ENCODE measurements around the gene TBC1D22A. TPM values are rescaled to one million over a fixed set of nuclear protein-coding genes. Genes with fewer than 3 reads are reported as not detected.

TBC1D22A gene
- total RNA-seq, 1 donor from 2014 or later, result 41.0 TPM

- H3K4me3 Mint-ChIP-seq, result no peak overlapping the region
- DNase-seq, result no peak
- H3K36me3 Mint-ChIP-seq (ENCODE audit: low read depth), result peaks cover 30% of the 10 kb centered on the region
- H3K27me3 Mint-ChIP-seq, result no peaks in the 10 kb centered on the region
- H3K4me1 Mint-ChIP-seq, result peaks cover 29% of the 10 kb centered on the region
- no peaks in the 10 kb centered on the region for H3K9me3 Mint-ChIP-seq
- peak overlapping the region; percentile 48 for H3K27ac Mint-ChIP-seq
- intact Hi-C loops (cut with micrococcal nuclease), result no loop called here
These were observed 31.0 kb downstream of the TBC1D22A start for GRCh38 chr22:46793497-46793896.

- Mint-ChIP-seq H3K36me3 (ENCODE audit: low read depth) (peaks cover 34% of the 10 kb centered on the region), H3K27me3 (no peaks in the 10 kb centered on the region), H3K27ac (no peak overlapping the region), H3K9me3 (no peaks in the 10 kb centered on the region), H3K4me3 (no peak overlapping the region), H3K4me1 (peaks cover 30% of the 10 kb centered on the region)
- intact Hi-C loops (cut with micrococcal nuclease), result no loop called here
- DNase-seq, result peak; percentile 50
These were observed 31.6 kb downstream of the TBC1D22A start for GRCh38 chr22:46794067-46794466.

- H3K36me3 Mint-ChIP-seq (ENCODE audit: low read depth), result peaks cover 38% of the 10 kb centered on the region
- no peak overlapping the region for H3K27ac Mint-ChIP-seq
- no peaks in the 10 kb centered on the region for H3K27me3 Mint-ChIP-seq
- no peak overlapping the region for H3K4me3 Mint-ChIP-seq
- peaks cover 28% of the 10 kb centered on the region for H3K4me1 Mint-ChIP-seq
- no peaks in the 10 kb centered on the region for H3K9me3 Mint-ChIP-seq
- intact Hi-C loops (cut with micrococcal nuclease), result no loop called here
- DNase-seq, result peak; percentile 51
These were observed 32.0 kb downstream of the TBC1D22A start for GRCh38 chr22:46794491-46794890.

- peak; percentile 52 for DNase-seq
- Mint-ChIP-seq H3K27me3 (no peaks in the 10 kb centered on the region), H3K4me3 (no peak overlapping the region), H3K27ac (no peak overlapping the region), H3K4me1 (peaks cover 25% of the 10 kb centered on the region), H3K36me3 (ENCODE audit: low read depth) (peaks cover 45% of the 10 kb centered on the region), H3K9me3 (no peaks in the 10 kb centered on the region)
- intact Hi-C loops (cut with micrococcal nuclease), result no loop called here
These were observed 32.7 kb downstream of the TBC1D22A start for GRCh38 chr22:46795140-46795539.

DNA sequence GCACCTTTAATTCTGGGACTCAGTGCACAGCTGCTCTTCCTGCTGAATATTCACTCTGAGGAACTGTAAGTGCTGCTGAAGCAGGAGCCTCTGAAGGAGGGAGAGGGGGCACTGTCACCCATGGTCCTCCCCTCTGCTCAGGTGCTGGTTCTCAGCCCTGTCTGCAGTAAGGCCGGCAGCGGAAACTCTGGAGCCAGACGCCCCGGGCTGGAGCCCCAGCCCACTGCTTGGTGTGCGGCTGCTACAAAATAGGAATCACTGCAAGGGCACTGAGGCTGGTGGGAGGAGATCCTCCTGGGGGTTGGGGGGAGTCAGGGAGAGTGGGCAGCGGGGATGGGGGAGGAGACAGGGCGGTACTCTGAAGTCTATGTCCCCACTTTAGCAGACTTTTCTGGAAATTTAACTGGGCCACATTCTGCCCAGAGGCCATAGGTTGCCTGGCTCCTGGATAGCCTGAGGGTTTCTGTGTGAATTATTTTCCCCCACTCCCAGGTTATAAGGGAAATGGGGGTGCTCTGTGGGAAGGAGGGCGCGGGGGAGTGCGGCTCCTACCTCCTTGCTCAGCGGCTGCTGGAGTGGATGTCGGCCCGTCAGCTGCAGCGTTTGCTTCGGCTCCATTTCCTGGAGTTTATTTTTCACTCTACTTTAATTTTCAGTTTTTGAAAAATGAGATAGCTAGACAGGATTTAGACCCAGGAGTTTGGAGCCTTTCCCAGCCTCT is 33.6 kb downstream of the TBC1D22A start:
- peak overlapping the region; percentile 11 for H3K27ac Mint-ChIP-seq
- H3K27me3 Mint-ChIP-seq, result no peaks in the 10 kb centered on the region
- no peak overlapping the region for H3K4me3 Mint-ChIP-seq
- intact Hi-C loops (cut with micrococcal nuclease), result no loop called here
- DNase-seq, result peak; percentile 47
- H3K9me3 Mint-ChIP-seq, result no peaks in the 10 kb centered on the region
- peaks cover 18% of the 10 kb centered on the region for H3K4me1 Mint-ChIP-seq
- H3K36me3 Mint-ChIP-seq (ENCODE audit: low read depth), result peaks cover 46% of the 10 kb centered on the region

DNA sequence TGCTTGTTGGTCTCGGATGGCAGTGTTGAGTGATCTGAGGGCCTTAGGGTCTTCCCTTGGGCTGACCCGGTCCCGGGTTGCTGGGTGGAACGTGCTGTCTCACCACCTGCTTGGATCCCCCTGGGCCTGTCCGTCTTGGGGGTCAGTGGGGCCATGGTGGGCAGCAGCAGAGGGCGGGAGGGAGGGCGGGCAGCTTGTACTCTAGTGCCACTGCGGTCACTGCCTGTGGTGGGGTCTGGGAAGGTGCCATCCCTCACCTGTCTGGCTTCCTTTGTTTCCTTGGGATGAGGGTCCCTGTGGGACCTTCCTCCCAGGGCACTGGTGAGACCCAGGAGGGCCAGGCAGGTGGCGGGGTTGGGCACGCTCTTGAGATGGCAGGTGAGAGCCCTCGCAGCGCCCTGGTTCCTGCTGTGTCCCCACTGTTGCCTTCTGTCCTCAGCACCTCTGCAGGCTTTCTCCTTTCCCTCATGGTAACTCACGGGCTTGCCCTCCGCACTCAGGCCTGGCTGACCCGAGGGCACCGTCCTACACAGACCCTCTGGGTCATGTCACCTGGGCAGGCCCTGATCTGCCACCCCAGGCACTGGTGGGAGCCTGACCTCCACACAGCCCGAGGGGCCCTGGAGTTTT is 34.2 kb downstream of the TBC1D22A start:
- intact Hi-C loops (cut with micrococcal nuclease), result no loop called here
- no peak overlapping the region for H3K27ac Mint-ChIP-seq
- peak; percentile 52 for DNase-seq
- H3K4me3 Mint-ChIP-seq, result no peak overlapping the region
- H3K9me3 Mint-ChIP-seq, result no peaks in the 10 kb centered on the region
- H3K4me1 Mint-ChIP-seq, result peaks cover 12% of the 10 kb centered on the region
- H3K36me3 Mint-ChIP-seq (ENCODE audit: low read depth), result peaks cover 44% of the 10 kb centered on the region
- no peaks in the 10 kb centered on the region for H3K27me3 Mint-ChIP-seq

DNA sequence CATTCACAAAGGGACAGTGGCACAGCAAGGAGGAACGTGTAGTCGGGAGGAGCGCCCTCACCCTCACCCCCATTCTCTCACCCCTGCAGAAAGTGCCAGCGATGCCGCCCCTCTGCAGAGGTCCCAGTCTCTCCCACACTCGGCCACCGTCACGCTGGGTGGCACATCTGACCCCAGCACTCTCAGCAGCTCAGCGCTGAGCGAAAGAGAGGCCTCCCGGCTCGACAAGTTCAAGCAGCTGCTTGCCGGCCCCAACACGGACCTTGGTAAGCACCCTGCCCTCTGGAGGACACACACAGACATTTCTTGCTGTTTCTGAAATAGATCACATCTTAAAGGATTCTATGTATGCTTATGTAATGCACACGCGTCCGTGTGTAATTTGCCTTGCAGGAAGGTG is 34.9 kb downstream of the TBC1D22A start:
- intact Hi-C loops (cut with micrococcal nuclease), result no loop called here
- peak; percentile 60 for DNase-seq
- no peaks in the 10 kb centered on the region for H3K9me3 Mint-ChIP-seq
- no peak overlapping the region for H3K4me3 Mint-ChIP-seq
- peaks cover 49% of the 10 kb centered on the region for H3K36me3 Mint-ChIP-seq (ENCODE audit: low read depth)
- no peaks in the 10 kb centered on the region for H3K27me3 Mint-ChIP-seq
- H3K27ac Mint-ChIP-seq, result no peak overlapping the region
- peaks cover 15% of the 10 kb centered on the region for H3K4me1 Mint-ChIP-seq

DNA sequence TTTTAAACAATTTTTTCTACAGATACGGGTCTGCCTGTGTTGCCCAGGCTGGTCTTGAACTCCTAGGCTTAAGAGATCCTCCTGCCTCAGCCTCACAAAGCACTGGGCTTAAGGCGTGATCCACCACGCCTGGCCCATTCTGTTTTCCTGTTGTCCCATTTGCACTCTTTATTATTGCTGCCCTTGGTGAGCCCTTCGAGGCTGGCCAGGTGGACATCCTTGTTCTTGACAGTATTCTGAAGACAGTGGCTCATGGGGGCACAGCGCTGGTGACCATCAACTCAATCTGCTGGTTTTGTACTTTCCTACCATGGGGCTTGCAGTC is 35.6 kb downstream of the TBC1D22A start:
- Mint-ChIP-seq H3K27ac (no peak overlapping the region), H3K36me3 (ENCODE audit: low read depth) (peaks cover 46% of the 10 kb centered on the region), H3K9me3 (no peaks in the 10 kb centered on the region), H3K27me3 (no peaks in the 10 kb centered on the region), H3K4me1 (peaks cover 14% of the 10 kb centered on the region), H3K4me3 (no peak overlapping the region)
- DNase-seq, result no peak
- intact Hi-C loops (cut with micrococcal nuclease), result no loop called here

GRCh38 chr22:46798366-46799350 is 36.2 kb downstream of the TBC1D22A start:
- Mint-ChIP-seq H3K36me3 (ENCODE audit: low read depth) (peaks cover 47% of the 10 kb centered on the region), H3K27ac (peak overlapping the region; percentile 90)

DNA sequence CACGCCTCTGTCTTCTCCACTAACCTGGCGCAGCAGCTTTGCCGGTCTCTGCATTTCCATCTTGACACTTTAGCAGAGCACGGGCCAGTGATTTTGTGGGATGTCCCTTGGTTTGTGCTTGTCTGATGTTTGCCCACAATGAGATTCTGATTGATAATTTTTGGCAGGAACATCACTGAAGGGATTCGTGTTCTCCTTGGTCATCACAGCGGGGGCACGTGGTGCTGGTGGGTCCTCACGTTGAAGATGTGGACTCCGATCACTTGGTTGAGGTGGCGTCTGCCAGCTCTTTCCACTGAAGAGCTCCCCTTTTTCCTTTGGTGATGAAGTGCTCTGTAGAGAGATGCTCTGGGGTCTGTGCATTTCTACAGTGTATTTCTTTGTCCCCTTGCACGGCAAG is 37.2 kb downstream of the TBC1D22A start:
- Mint-ChIP-seq H3K4me3 (no peak overlapping the region), H3K9me3 (no peaks in the 10 kb centered on the region), H3K4me1 (peaks cover 20% of the 10 kb centered on the region), H3K27me3 (no peaks in the 10 kb centered on the region), H3K27ac (no peak overlapping the region), H3K36me3 (ENCODE audit: low read depth) (peaks cover 43% of the 10 kb centered on the region)
- intact Hi-C loops (cut with micrococcal nuclease), result no loop called here
- DNase-seq, result peak; percentile 45

More at GRCh38 chr22:46798366-46799350, 36.2 kb downstream of the TBC1D22A start:
- DNase-seq, result peak; percentile 93
- Mint-ChIP-seq H3K4me3 (no peak overlapping the region), H3K9me3 (no peaks in the 10 kb centered on the region), H3K27me3 (no peaks in the 10 kb centered on the region), H3K4me1 (peaks cover 17% of the 10 kb centered on the region)
- intact Hi-C loops (cut with micrococcal nuclease), result no loop called here

DNA sequence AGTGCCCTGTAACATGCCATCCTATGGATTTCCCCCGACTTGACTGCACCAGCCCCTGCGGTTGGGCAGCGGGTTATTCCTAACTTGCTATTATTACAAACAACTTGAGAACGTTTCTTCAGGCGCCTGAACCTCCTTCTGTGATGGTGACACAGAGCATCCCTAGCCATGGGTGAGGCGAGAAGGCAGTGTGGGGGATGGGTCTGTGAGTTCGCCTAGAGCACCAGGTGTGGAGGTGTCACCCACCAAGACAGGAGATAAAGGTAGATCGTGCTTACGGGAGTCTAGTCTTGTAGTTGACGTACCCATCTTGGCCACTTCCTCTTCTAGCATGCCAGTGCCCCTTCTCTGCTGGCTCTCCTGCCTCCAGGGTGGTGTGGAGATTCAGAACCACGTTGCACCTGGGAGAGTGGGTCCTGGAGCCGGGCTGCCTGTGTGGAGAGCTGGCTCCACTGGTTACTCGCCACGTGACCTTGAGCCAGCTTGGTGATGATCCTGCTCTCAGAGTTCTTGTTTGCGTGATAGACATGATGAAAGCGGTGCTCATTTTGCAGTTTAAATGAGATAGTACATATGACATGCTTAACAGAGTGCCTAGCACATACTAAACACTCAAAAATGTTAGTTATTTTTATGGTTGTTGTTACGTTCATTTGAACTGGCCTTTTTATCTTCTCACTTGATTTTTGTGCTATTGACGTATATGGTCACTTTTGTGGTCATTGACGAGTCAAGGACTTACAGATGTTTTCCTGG is 37.8 kb downstream of the TBC1D22A start:
- Mint-ChIP-seq H3K4me1 (peaks cover 20% of the 10 kb centered on the region), H3K27ac (peak overlapping the region; percentile 2), H3K9me3 (no peaks in the 10 kb centered on the region), H3K36me3 (ENCODE audit: low read depth) (peaks cover 48% of the 10 kb centered on the region), H3K4me3 (no peak overlapping the region), H3K27me3 (no peaks in the 10 kb centered on the region)
- intact Hi-C loops (cut with micrococcal nuclease), result no loop called here
- DNase-seq, result peak; percentile 50

- H3K4me3 Mint-ChIP-seq, result no peak overlapping the region
- H3K27ac Mint-ChIP-seq, result no peak overlapping the region
- DNase-seq, result peak; percentile 49
- no peaks in the 10 kb centered on the region for H3K9me3 Mint-ChIP-seq
- H3K36me3 Mint-ChIP-seq (ENCODE audit: low read depth), result peaks cover 52% of the 10 kb centered on the region
- intact Hi-C loops (cut with micrococcal nuclease), result no loop called here
- no peaks in the 10 kb centered on the region for H3K27me3 Mint-ChIP-seq
- H3K4me1 Mint-ChIP-seq, result peaks cover 23% of the 10 kb centered on the region
These were observed 38.9 kb downstream of the TBC1D22A start for GRCh38 chr22:46801331-46801811.

Data from activated CD4-positive, alpha-beta T cell treated with anti-CD3 and anti-CD28 coated beads, Interleukin-2, amount 10 ng/mL, durations not matched to agents 24 days and 14 days (primary cell).